Measurements from ENCODE around the gene AUTS2. TPM values are rescaled to one million over a fixed set of nuclear protein-coding genes. Genes with fewer than 3 reads are reported as not detected.

Gene AUTS2
- total RNA-seq, 1 donor from 2014 or later, result 26.1 TPM

DNA sequence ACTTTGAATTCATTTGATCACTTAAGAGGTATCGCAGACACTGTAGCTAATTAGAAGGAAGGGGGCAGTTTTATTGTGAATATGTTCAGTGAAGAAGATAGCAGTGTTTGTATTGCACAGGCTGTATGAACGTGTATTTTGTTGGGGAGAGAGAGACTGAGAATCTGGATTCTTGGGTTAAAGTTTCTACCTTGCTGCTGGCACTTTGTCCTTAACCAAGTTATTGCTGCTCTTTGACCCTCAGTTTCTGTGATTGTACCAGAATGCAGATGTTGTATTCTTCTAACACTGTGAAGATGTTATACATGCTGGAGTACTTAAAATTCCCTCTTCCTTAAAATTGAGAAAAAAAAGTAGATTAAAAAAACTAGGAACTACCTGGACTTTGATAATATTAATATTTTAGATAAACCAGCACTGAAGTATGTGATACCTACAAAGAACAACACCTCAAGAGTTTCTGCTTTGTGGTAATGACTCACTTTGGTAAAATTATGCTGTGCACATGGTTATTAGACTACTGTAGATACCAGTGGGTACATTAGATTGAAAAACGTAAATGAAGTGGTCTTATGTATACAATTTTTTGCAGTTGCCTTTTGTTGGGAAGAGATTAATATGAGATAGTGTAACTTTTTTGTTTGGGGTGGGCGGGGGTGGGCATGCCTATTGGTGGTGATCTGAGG is 321.3 kb downstream of the AUTS2 start:
- DNase-seq (ENCODE audit: low spot score) (no peak), ATAC-seq (no peak)

DNA sequence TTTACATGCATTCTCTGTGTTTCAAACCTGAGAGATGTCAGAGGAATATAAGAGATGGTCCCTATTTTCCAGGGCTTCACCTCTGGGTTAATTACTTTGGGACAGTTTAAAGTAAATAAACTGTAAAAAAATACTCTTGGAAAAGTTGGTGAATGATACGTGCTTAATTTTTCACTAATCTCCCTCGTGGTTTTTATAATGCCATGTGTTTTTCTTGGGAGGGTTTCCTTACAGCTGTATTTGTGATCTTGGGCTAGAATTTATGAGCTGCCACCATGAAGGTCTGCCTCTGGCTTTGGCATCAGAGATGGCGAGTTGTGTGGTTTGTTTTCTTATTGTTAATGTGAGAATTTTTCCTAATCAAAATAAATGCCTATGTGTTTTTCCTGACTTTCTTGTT is 322.5 kb downstream of the AUTS2 start:
- DNase-seq (ENCODE audit: low spot score) (no peak), ATAC-seq (no peak)

DNA sequence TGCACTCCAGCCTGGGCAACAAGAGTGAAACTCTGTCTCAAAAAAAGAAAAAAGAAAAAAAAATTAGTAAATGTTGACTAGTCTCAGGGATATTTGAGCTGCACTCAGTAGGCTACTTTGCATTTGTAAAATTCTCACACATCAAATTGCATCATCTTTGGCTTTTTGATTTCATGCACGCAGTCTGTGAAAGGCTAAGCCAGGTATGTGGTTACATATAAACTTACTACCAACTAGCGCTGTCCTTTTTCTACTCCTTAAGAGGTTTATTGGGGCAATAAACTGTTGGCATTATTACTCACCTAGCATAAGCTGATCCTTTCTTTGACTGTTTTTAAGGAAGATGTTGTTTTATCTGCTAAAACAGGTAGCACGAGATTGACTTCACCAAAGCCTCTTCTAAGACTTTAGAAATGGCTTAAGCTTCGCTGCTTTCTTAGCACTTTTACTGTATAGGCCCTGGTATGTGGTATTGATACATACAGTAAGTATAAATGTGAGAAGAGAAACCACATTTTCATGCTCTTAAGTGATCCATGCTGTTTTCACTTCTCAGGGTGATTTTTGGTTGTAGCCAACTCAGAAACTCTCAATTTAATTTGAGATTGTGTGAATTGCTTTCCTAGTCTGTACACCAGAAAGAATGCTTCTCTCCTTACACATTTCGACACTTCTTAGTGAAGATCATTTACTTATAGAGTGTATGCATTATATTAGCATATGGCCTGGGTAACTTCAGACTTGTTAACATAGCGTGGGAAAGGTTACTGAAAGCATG is 323.9 kb downstream of the AUTS2 start:
- ATAC-seq, result no peak
- DNase-seq (ENCODE audit: low spot score), result no peak

DNA sequence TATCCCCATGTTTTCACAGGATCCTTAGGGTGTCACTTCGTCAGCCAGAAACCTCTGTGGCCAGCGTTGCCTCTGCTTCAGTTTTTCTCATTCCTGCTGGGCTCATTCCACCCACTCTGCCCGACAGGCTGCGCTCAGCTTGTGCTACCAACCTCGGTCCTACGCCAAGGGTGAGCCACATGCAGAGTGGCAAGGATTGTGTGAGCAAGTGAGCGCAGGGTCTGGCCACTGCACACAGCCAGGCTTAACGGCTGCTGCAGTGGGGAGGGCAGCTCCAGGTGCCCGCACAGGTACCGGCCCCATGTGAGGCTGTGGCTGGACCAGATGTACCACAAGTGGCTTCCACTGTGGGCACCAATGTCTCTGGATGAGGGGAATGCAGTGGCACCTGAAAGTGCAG is 329.2 kb downstream of the AUTS2 start:
- DNase-seq (ENCODE audit: low spot score), result no peak

DNA sequence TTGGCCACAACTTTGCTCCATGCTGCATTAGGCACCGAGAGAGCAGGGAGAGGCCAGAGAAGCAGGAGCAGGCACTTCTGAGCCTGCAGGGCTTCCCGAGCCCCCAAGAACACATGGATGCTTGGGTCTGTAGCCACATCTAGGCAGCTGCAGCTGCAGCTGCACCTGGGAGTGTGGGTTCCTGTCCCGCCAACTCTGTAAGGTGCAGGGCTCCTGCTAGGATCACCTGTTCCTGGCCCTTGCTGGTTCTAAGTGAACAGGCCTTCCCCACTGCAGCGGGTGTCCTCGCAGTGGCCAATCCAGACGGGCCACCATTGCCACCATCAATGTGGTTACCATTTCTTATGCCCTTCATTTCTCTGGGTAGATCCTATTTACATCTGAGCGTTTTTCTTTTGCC is 330.3 kb downstream of the AUTS2 start:
- DNase-seq (ENCODE audit: low spot score) (no peak), ATAC-seq (no peak)

More for the DNA sequence above, 329.2 kb downstream of the AUTS2 start:
- no peak for ATAC-seq

DNA sequence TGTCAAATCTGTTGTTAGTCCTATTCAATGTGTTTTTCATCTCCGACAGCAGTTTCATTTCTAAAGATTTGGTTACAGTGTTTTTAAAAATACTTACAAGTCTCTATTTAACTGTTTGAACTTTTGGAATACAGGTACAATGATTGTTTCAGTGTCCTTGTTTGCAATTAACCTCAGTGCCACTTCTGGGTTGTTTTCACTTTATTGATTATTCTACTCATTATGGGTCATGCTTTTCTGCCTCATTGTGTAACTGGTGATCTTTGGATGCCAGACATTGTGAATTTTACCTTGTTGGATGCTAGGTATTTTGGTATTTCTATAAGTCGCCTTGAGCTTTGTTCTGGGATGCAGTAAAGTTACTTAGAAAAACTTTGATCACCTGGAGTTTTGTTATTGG is 331.3 kb downstream of the AUTS2 start:
- peak; percentile 50 for ATAC-seq
- DNase-seq (ENCODE audit: low spot score), result no peak

DNA sequence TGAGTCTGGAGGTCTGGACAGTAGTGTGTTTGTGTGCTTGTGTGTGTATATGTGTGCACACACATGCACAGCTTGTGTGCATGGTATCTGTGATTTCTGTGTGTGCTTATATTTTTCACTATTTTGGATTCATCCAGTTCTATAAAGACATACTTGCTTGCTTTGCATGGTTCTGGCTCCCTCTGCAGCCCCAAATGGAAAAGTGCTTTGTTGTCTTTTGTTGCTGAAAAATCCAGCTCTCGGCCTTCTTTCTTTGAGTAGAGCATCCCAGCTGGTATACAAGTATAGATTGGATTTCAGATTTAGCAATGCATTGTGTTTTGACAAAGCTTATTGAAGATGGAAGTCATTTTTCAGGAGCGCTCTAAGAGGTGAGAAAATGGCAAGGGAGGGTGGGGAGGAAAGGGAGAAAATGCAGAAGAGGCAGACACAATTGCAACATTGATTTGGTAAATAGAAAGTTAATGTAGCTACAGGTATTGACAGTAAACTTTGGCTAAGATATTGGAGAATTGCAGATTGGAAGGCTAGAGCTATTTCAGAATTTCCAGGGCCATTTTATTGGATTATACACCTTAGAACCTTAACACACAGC is 333.9 kb downstream of the AUTS2 start:
- DNase-seq (ENCODE audit: low spot score) (no peak), ATAC-seq (peak; percentile 58)

DNA sequence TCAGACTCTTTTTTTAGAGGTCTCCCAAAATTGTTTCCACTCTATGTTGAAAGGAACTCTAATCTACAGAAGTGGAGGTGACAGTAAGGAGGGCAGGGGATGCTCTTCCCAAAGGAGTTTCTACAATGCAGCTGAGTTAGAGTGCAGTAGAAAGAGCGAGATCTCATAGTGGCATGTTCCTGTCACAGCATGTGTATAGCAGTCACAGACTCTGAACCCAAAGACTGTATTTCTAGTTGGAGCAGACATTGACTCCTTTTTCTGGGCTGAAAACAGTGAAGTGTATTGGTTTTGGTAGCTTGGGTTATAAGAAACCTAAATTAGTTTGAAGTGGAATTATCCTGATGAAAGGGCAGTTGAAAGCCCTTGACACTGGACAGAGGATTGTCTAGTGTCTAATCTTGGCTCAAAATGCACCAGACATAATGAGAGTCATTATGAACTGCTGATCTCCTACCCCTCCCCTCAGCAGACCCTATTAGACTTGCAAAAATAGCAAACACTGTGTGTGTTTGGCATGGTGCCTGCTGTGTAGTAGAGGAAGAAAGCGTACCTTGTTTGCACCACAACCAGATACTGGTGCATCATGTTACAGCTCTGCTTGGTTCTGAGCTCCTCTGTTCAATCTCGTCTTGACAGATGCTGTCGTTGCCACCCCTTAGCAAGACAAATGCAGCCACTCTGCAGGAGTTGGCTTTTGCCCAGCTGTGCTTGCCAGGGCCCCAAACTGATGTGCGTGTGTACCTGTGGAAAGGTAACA is 336.0 kb downstream of the AUTS2 start:
- ATAC-seq, result no peak

DNA sequence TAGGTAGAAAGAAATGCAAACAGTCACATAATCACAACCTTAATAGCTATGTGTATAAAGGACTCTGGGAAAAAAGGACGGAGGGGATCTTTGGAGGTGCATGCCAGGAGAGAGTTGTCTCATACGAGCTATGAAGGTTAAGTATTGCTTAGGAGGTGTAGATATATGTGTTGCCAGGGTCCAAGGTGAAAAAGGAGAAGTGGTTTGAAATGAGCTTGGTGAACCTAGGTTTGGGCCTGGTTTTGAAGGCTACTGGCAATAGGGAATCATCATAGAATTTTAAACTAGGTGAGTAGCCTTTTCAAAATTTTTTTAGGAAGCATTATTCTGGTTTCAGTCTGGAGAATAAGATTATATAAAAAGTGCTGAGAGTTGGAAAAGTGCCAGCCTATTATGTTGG is 336.8 kb downstream of the AUTS2 start:
- no peak for ATAC-seq

More for the DNA sequence above, 336.0 kb downstream of the AUTS2 start:
- DNase-seq (ENCODE audit: low spot score), result no peak

DNA sequence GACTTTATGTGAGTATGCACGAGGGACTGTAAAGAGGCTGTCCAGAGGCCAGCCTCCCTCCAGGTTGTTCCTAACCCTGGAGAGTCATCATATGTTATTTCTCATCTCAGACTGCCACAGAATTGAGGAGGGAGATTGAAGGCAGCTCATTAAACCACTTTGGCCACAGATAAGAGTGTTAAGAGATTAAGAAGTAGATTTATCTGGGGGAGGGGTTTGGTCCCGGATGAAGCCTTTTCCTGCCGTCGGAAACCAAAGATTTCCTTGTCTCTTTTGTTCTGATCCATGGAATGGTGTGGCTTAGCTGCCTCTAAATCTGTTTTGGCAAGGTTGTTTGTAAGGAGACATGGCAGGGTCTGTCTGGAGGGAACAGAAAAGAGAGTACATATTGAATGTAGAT is 338.8 kb downstream of the AUTS2 start:
- no peak for DNase-seq (ENCODE audit: low spot score)
- no peak for ATAC-seq

More for the DNA sequence above, 336.8 kb downstream of the AUTS2 start:
- DNase-seq (ENCODE audit: low spot score), result no peak

DNA sequence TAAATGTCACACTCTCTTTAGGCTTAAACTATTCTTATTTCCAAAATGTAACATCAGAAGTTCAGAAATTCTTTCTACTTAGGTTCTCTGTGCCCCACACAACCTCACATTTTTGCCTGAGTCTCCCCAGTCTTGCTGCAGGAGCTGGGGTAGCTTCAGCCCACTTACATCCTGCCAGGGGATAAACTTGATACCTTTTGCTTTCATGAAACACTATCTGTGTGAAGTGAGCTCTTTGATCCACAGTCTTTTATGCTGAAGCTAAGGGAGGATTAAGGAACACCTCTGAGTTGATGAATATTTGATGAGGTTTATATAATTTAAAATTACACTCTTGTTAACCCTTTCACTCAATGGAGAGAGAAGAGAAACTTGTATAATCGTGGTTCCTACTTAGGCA is 341.0 kb downstream of the AUTS2 start:
- no peak for DNase-seq (ENCODE audit: low spot score)
- no peak for ATAC-seq

DNA sequence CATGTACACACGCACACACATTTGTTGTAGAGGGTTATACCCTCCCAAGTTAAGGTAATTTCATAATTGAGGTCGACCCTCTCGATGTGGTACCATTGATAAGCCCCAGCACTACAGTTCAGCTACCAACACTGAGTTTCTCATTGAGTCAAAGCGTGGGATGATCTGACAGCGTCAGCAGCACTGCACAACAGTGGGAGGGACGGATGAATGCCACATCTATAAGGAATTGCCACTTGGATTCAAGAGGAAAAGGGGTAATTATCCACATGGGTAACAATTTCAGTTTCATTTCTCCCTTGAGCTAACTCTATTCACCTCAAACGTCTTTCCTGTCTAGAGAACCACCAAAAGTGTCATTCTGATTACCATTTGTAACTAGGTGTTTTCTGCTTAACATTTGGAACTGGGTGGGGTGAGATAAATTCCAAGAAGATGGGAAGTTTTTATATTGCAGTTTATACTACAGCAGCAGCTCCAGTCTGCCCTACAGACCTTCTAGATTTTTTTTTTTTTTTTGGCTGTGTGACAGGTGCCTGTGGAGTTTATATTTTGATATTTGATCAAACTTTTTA is 342.9 kb downstream of the AUTS2 start:
- ATAC-seq, result no peak
- DNase-seq (ENCODE audit: low spot score), result no peak

DNA sequence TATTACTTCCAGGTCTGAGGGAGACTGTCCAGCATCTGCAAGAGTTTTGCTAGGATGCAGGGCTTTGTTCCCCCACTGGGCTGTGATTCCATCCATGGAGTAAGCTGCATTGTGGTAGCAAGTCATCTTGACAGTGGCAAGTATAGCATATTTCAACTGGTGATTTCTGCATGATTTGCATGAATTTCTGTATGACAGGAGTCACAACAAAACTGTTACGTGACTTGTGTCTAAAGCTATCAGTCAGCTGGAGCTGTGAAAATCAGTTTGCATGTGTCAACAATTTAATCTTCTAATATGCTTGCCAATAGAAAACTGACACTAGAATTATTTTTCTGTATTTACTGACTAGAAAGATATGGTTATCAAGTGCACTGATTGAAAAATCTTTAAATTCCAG is 344.3 kb downstream of the AUTS2 start:
- no peak for ATAC-seq
- DNase-seq (ENCODE audit: low spot score), result no peak

DNA sequence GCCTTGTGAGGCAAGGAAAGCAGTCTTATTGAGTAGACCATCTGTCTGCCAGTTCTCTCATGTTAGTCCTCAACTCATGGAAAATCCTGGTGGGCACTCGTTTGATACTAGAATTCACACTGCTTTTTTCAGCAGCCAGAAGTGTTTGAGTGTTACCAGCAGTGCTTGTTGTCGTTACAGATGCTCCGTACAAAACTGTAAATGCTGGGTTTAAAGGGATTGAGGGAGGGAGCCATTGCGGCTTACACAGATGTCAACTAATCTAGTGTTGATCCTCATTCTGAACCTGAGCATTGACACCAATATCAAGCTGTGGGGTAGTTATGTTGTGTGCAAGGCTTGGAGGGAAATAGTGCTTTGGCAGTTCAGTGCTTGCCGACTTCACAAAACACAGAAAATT is 348.6 kb downstream of the AUTS2 start:
- no peak for ATAC-seq

DNA sequence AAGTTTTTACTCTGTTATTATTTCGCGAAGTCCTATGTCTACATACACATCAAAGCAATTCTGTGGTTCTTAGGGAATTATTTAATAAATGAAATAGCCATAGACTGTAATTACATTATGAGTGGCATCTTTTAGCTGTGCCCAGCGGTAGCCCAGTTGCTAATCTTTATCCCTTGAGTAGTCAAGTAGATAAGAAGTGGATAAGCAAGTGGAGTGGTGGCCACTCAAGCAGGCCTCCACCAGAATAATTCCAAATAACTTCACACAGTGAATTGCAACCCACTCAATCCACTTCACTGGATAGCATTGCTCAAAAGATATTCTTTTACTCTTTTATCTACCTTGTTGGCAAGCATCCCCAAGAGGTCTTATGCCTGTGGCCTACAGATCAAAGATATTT is 349.7 kb downstream of the AUTS2 start:
- no peak for ATAC-seq

More for the DNA sequence above, 348.6 kb downstream of the AUTS2 start:
- no peak for DNase-seq (ENCODE audit: low spot score)

DNA sequence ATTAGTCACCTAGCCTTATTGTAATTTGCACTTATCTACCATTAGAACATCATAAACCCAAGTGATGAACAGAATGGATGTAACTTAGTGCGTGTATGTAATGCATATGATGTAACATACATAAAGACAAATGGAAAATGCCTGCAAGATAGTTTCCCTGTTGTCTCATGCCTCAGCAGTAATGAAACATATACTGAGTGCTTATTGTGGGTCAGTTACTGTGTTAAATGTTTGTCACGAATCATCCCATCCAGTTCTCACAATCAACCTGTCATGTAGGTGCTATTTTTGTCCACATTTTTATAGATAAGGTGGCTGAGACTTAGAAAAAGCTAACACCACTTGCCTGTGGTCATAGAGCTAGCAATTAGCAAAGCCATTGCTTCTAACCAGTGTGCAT is 350.8 kb downstream of the AUTS2 start:
- no peak for DNase-seq (ENCODE audit: low spot score)
- ATAC-seq, result no peak

More for the DNA sequence above, 349.7 kb downstream of the AUTS2 start:
- no peak for DNase-seq (ENCODE audit: low spot score)

DNA sequence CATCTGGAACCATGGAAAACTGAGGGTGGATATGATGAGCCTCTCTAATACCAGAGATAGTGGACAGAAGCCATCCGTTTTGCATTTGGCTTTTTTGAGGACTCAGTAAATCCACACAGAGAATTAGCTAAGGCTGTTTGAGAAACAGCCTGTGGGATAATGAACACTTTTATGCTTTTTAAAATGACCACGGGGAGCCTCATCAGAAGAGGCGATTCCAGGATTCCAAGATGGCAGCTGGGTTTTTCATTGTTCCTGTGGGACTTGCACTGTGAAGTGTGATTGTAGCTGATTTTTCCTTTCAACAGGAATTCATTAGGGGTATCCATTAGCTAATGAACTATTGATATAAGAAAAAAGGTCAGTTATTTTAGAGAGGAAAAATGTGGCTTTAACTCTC is 353.2 kb downstream of the AUTS2 start:
- ATAC-seq (no peak), DNase-seq (ENCODE audit: low spot score) (no peak)

DNA sequence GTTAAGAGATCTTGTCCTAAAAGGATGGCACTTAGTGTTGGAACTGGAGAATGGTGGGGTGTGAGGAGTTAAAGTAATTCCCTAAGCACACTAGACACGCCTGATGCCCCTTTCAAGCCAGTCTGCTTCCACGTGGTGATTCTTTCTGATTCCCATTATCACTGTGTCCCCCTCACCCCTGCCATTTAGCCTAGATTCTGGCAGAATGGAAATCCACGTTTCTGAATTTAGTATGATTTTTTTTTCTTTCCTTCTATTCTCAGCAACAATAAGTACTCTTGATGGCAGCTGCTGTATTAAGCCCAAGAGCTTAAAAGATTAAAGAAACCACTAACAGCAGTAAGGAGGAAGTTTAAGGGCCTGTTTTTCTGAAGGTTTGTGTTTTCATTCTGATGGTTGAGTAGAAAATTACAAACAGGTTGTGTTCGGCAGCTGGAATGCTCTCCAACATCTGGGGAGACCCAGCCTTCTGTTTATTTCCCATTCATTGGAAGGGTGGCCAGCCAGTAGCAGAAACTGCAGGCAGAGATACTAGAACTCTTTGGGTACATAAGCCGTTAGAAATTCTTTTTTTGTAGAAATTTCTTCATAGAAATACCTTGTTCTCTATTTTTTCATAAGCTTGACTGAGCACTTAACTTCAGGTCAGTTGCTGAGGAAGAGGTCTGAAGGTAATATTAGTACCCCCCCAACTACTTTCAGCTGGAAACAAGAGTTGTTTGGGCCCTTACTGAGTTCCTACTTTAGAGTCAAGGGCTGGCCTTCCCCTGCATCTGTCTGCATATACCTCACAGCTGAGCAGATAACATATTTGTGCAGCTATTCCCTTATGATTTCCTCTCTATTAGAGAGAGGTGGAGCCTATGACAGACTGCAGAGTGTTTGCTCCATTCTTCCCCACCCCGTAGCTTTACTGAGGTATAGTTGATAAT is 355.1 kb downstream of the AUTS2 start:
- ATAC-seq (no peak), DNase-seq (ENCODE audit: low spot score) (no peak)

DNA sequence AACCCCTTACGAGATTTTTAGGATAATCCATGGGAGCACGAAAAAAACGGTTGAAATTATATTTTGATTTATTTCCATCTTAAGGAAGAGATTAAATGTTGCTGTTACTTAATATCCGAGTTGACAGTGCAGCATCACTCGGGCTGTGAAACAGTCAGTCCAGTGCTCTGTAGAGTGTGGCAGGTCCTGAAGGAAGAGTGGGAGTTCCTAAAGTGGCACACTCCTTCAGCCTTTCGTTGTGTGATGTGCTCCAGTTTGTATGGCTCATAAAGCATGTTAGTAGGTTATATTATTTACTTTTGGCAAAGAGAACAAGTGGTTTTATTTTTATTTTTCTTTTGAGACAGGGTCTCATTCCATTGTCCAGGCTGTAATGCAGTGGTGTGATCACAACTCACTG is 358.3 kb downstream of the AUTS2 start:
- DNase-seq (ENCODE audit: low spot score) (no peak), ATAC-seq (no peak)

DNA sequence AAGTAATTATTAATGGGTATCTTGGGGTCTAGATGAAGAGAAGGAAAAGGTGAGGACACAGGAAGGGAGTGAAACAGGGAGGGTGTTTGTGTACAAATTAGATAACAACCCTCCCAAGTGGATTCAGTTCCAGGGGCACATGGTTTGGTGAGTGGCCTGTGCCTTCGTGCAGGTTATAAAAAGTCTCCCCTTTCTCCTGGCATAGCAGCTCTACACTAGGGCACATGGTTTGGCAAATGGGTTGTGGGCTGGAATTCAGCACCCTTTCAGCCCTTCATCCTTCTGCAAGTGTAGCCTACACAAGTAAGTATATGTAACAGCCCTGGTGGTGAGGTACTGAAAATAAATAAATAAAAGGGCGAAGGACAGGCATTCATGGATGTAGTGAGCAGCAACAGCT is 359.4 kb downstream of the AUTS2 start:
- DNase-seq (ENCODE audit: low spot score), result no peak
- ATAC-seq, result no peak
